ENCODE measurements around the gene TMEM135.
A peak's percentile ranks its signal among the peaks of the same experiment; 100 is the strongest.
"Not testable (repeated sequence)": the region's sequence is repeated elsewhere in the genome, so short reads cannot be mapped to it uniquely, and the experiment has no call there.

Gene TMEM135

DNA sequence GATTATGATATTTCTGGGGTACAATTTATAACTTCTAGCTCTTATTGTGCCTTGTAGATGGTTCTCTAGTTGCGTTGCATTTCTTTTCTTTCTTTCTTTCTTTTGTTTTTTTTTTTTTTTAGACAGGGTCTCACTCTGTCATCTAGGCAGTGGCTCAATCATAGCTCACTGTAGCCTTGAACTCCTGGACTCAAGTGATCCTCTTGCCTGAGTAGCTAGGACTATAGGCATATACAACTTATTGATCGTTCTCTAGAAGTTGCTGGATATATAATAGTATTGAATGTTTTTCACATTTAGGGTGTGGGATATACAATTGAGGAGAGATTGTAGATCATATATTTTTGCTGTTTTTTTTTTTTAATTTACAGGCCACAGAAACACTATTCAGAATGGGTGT is 119.2 kb downstream of the TMEM135 start:
- Mint-ChIP-seq H3K27me3 (ENCODE audit: low read depth, poor library complexity) (no peaks in the 10 kb centered on the region), H3K36me3 (ENCODE audit: low read depth) (peaks cover 4% of the 10 kb centered on the region), H3K27ac (no peak overlapping the region), H3K4me3 (no peak overlapping the region), H3K9me3 (no peaks in the 10 kb centered on the region), H3K4me1 (no peaks in the 10 kb centered on the region)
- DNase-seq, result no peak
- TF ChIP-seq CTCF (IDR thresholded peaks at IDR 0.05), result no peak

GRCh38 chr11:87169076-87169475 is 131.3 kb downstream of the TMEM135 start:
- not testable (repeated sequence) for H3K4me3 Mint-ChIP-seq; H3K27ac Mint-ChIP-seq; DNase-seq; H3K27me3 Mint-ChIP-seq (ENCODE audit: low read depth, poor library complexity)
- peaks cover 48% of the 10 kb centered on the region for H3K9me3 Mint-ChIP-seq
- peaks cover 11% of the 10 kb centered on the region for H3K4me1 Mint-ChIP-seq
- H3K36me3 Mint-ChIP-seq (ENCODE audit: low read depth), result peaks cover 48% of the 10 kb centered on the region

DNA sequence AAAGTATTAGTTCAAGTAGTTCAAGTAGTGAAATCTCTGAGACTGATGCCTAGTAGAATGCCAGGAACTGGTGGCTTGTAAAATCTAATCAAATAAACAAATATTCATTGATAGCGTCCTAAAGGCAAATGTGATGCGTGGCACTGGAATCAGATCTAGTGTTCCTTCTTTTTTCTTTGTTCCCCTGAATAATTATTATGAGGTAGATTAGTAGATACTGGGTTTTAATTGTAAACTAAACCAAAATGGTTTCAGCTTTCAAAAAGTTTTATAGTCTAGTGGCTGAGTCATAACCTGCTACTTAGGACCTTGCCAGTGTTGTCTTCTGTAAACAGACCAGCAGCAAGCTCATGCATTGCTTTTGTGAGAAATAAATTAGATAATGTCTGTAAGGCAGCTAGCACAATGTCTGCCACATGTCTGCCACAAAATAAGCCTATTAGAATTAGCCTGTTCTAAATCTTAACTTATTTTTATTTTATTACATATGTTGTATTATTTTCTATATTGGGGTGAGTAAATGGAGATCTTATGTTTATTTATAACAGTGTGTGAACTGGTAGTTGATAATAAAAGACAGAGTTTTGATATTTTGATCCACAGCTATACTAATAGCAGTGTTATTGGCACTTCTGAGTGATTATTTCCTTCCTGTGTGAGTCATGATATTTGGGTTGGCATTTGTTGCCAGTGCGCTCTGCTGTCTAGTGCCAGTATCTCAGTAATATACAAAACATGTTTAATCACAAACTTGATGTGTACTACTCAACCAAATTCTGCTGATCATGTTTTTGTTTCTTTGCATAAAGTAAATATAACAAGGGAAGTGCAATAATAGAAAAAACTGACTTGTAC is 135.7 kb downstream of the TMEM135 start:
- peaks cover 33% of the 10 kb centered on the region for H3K9me3 Mint-ChIP-seq
- TF ChIP-seq CTCF (IDR thresholded peaks at IDR 0.05), result no peak
- H3K4me3 Mint-ChIP-seq, result no peak overlapping the region
- DNase-seq, result no peak
- H3K36me3 Mint-ChIP-seq (ENCODE audit: low read depth), result peaks cover 40% of the 10 kb centered on the region
- no peaks in the 10 kb centered on the region for H3K27me3 Mint-ChIP-seq (ENCODE audit: low read depth, poor library complexity)
- H3K27ac Mint-ChIP-seq, result peak overlapping the region; percentile 25
- peaks cover 18% of the 10 kb centered on the region for H3K4me1 Mint-ChIP-seq

GRCh38 chr11:87174870-87175269 is 137.1 kb downstream of the TMEM135 start:
- no peak for TF ChIP-seq CTCF (IDR thresholded peaks at IDR 0.05)
- H3K36me3 Mint-ChIP-seq (ENCODE audit: low read depth), result peaks cover 40% of the 10 kb centered on the region
- peaks cover 24% of the 10 kb centered on the region for H3K9me3 Mint-ChIP-seq
- peaks cover 18% of the 10 kb centered on the region for H3K4me1 Mint-ChIP-seq
- no peak overlapping the region for H3K4me3 Mint-ChIP-seq
- no peak overlapping the region for H3K27ac Mint-ChIP-seq
- DNase-seq, result no peak
- H3K27me3 Mint-ChIP-seq (ENCODE audit: low read depth, poor library complexity), result no peaks in the 10 kb centered on the region

DNA sequence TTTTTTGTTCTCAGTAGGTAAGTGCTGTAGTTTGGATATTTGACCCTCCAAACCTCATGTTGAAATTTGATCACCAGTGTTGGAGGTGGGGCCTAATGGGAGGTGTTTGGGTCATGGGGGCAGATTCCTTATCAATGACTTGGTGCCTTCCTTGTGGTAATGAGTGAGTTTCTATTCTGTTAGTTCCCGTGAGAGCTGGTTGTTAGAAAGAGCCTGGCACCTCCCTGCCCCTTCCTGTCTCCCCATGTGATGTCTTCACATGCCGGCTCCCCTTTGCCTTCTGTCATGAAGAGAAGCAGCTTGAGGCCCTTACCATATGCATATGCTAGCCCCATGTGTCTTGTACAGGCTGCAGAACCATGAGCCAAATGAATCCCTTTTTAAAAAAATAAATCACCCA is 138.3 kb downstream of the TMEM135 start:
- Mint-ChIP-seq H3K36me3 (ENCODE audit: low read depth) (peaks cover 43% of the 10 kb centered on the region), H3K4me3 (no peak overlapping the region), H3K4me1 (peaks cover 18% of the 10 kb centered on the region), H3K27me3 (ENCODE audit: low read depth, poor library complexity) (no peaks in the 10 kb centered on the region), H3K27ac (no peak overlapping the region), H3K9me3 (peaks cover 22% of the 10 kb centered on the region)
- no peak for DNase-seq
- TF ChIP-seq CTCF (IDR thresholded peaks at IDR 0.05), result no peak

- H3K36me3 Mint-ChIP-seq (ENCODE audit: low read depth), result peaks cover 43% of the 10 kb centered on the region
- H3K4me3 Mint-ChIP-seq, result no peak overlapping the region
- H3K4me1 Mint-ChIP-seq, result peaks cover 7% of the 10 kb centered on the region
- DNase-seq, result no peak
- TF ChIP-seq CTCF (IDR thresholded peaks at IDR 0.05), result no peak
- peak overlapping the region; percentile 26 for H3K27ac Mint-ChIP-seq
- peaks cover 22% of the 10 kb centered on the region for H3K9me3 Mint-ChIP-seq
- no peaks in the 10 kb centered on the region for H3K27me3 Mint-ChIP-seq (ENCODE audit: low read depth, poor library complexity)
These were observed 141.9 kb downstream of the TMEM135 start for GRCh38 chr11:87179621-87180020.
